Motor neuron (in vitro differentiated cells): ENCODE results near the gene TMEM120B. TPM values are rescaled to one million over a fixed set of nuclear protein-coding genes. Genes with fewer than 3 reads are reported as not detected.

ENCODE experiments used
- ATAC-seq, 8 experiments: fragments of 200-7000 bp; cut with Tn5 transposase; replicated peaks in 6 of 8; 2 replicates each; pipeline ENCODE4 v1.8.0; 2021; ENCODE audit warnings: mild to moderate bottlenecking in 8 of 8, moderate library complexity in 8 of 8
- H3K27ac ChIP-seq, 2 donors: fragments of 250-450 bp; sonication (Bioruptor Pico); 2 replicates each; pipeline ENCODE4 v1.9.0; 2021; ENCODE audit warnings: antibody characterized with exemption in 2 of 2, mild to moderate bottlenecking in 2 of 2, moderate library complexity in 1 of 2
- H3K4me1 ChIP-seq, 2 donors: fragments of 250-450 bp; sonication (Bioruptor Pico); replicated peaks in 1 of 2; 2 replicates each; pipeline ENCODE4 v1.6.1; 2021; ENCODE audit warnings: antibody characterized with exemption in 2 of 2, mild to moderate bottlenecking in 2 of 2, moderate library complexity in 1 of 2
- H3K4me3 ChIP-seq, 5 donors: fragments of 250-450 bp; sonication (Bioruptor Pico); 2 replicates each; pipeline ENCODE4 v1.9.0; 2021; ENCODE audit warnings: antibody characterized with exemption in 5 of 5, mild to moderate bottlenecking in 5 of 5, moderate library complexity in 4 of 5
- WGBS, 10 experiments: fragments of 450-650 bp; shearing (Covaris generic); methylation state at CpG; one replicate each; pipeline ENCODE4 v1.0.0; 2022; 5-methylcytosine and 5-hydroxymethylcytosine counted together
- in situ Hi-C, 9 experiments: fragments of 400-800 bp; cut with MboI; loops; one replicate each; pipeline ENCODE4 v1.15.0; 2021; ENCODE audit warnings: low sequenced_read_pairs in 9 of 9, low pct_unique_long_range_greater_than_20kb in 2 of 9; ENCODE audit not compliant: unreplicated experiment in 9 of 9
- total RNA-seq, 8 experiments: library from RNA; unstranded; fragments of 300-600 nt; gene quantifications; 2 replicates each; pipeline versions ENCODE4 v1.2.3 to v1.2.4, GENCODE V29; 2022

TMEM120B gene
- total RNA-seq, 8 experiments from 2014 or later: 4.9 to 13.4 (median 7.7) TPM

DNA sequence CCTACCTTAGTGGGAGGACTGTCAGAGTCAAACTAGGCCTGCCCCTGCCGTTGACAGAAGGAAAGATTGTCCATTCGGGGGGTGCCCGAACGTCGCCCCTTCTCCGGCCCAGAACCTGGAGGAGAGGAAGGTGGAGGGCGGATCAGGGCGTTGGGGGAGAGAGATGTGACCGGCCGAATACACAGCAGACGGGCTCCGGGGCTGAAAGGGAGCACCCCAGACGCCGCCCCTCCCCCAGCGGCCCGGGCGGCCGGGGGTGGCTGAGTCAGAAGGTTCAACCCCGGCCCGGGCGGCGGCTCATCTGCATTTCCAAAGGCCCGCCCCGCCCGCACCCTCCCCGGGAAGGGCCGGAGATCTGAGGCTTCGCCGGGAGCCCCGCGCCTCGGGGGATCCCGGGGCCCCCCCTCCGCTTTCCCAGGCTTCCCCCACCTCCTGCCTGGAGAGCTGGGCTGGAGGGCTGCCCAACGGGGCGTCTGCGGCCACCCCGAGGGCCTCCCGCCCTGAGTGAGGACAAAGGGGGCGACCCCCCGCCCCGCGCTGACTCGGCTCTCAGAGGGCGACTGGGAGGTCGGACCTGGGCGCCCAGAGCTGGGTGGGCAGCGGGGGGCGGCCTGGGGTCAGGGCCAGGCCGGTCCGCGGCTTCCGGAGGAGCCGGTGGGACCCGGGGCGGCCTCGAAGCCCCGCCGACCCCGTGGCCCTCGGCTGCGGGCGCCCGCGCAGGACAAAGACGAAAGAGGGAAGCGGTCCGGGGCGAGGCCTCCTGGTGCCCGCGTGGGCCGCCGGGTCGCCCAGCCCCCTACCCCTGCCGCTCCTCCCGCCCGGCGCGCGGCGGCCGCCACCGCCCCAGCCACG lies 87.5 kb downstream of the TMEM120B start:
- peak overlapping the region; percentile 54 to 92 (median 57) for H3K4me3 ChIP-seq
- H3K27ac ChIP-seq: peak overlapping the region; percentile 98 to 100
- in situ Hi-C loops: loop anchor here in 3 of 9 experiments (10.0 to 25.0 kb wide), 2 partner anchors 95 to 113 kb away; no protein-coding TSS in a partner anchor
- ATAC-seq: peak; percentile 20 to 46 (median 31)
- H3K4me1 ChIP-seq: peaks cover 33 to 34% of the 10 kb centered on the region in 2 donors
- WGBS, 10 experiments: 0% methylated on average over 1 of the region's 84 CpGs; no CpG with 5 or more reads in 9 of the 10 experiments

- H3K4me3 ChIP-seq: peak overlapping the region; percentile 54 to 92 (median 57)
- ATAC-seq: peak in 2 of 8 experiments; percentile 1
- peak overlapping the region; percentile 98 to 100 for H3K27ac ChIP-seq
- H3K4me1 ChIP-seq: peaks cover 26 to 31% of the 10 kb centered on the region in 2 donors
- 0 to 10% (median 0%) methylated on average over 1 to 15 of the region's 86 CpGs; no CpG with 5 or more reads in 4 of the 10 experiments for WGBS, 10 experiments
- in situ Hi-C loops: no loop called here
These were observed 88.4 kb downstream of the TMEM120B start for GRCh38 chr12:121800694-121801594.

DNA sequence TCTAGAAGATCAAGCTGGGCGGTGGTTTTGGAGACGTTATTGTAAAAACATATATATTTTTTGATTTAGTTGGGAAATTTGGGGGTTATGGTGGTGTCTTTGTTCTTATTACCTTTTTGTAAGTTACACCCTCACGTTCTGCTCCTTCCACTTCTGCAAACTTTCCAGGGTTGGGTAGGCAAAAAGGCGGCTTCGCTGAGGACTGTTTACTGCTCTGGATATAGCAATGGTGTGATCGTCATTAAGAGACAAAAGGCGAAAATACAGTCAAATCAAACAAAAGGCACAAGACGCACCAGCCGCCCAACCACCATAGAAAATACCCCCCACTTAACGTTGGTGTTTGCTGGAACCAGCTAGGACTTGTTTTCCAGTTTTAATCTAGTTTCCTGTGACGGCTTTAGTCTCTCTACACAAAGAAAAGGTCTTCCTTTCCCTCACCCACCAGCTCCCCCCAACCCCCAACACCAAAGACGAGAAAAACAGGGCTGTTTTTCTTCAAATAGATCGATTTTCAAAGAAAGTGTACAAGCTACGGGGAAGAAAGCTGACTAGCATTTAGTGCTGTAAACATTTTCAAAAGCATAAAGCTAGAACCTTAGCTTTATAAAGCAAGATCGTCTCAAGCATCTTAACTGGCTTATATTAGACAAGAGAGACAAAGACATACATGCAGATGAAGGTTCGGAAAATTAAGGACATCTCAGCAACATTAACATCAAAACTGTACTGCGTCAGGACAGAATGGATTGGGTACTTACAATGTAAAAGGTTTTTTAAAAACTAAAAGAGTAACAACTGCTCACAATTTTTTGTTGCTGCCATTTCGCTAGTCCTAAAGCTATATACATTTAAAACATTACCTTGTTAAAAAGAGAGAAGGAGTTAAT lies 89.3 kb downstream of the TMEM120B start:
- Histone ChIP-seq H3K27ac (peak overlapping the region; percentile 98 to 100), H3K4me3 (peak overlapping the region; percentile 54 to 92 (median 57)), H3K4me1 (peaks cover 20 to 25% of the 10 kb centered on the region in 2 donors)
- in situ Hi-C loops: no loop called here
- no peak for ATAC-seq
- WGBS, 10 experiments: 0 to 5% (median 1%) methylated on average over 4 to 17 of the region's 18 CpGs

DNA sequence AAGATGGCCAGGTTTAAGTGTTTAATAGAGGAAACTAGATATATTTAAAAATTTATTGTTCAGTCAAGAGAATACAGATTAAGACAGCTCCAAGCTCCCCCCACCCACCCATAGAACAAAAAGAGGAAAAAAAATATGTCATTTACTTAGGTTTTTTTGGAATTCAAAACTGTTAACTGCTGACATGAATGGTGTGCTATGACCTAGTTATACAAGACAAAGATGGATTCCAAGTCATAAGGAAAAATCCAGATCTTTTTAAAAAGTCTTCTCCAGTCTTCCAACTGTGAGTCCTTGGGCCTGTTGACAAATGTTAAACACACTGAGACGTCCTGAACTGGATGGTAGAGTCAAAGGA lies 89.9 kb downstream of the TMEM120B start:
- in situ Hi-C loops: no loop called here
- WGBS, 10 experiments: 0 to 9% (median 0%) methylated on average over 1 of the region's 1 CpG; no CpG with 5 or more reads in 1 of the 10 experiments
- Histone ChIP-seq H3K4me3 (peak overlapping the region; percentile 54 to 92 (median 57)), H3K27ac (peak overlapping the region; percentile 98 to 100), H3K4me1 (peaks cover 21 to 25% of the 10 kb centered on the region in 2 donors)
- no peak for ATAC-seq

DNA sequence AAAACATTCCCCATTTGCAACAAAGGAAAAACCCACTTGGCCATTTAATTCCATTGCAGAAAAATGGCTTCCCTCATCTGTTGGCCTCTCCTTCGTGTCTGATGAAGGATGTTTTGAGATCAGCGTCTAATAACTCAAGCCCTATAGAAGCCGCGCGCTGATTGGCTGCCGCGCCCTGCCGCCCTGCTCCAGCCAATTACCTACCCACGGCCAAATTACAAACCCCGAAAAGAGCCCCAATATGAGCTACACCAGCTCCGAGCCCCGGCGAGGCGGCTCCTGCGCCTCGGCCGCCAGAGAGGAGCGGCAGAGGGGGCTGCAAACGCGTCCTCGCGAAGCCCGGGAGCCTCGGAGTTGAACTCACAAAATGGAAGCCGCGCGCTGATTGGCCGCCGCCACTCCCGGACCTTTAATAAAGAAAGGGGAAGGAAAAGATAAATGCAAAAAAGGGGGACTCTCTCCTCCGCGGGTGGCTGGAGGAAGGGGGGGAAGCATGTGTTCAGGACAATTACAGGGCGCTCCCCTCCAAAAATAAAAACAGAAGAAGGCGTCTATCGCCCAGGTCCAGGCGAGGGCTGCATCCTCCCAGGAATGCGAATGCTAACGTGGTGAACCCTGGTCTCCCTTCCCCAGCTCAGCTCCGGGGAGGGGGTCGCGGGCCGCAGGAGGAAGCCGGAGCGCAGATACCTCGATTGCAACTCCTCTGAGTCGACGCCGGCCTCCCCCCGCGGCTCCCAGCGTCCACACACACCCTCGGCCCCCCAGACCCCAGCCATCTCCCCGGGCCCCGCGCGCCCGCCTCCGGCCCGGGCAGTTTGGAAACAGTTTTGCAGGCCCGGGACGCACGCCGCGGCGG lies 90.5 kb downstream of the TMEM120B start:
- 0 to 4% (median 1%) methylated on average over 1 to 24 of the region's 65 CpGs; no CpG with 5 or more reads in 3 of the 10 experiments for WGBS, 10 experiments
- peak; percentile 19 to 51 (median 34) for ATAC-seq
- Histone ChIP-seq H3K27ac (peak overlapping the region; percentile 98 to 100), H3K4me3 (peak overlapping the region; percentile 54 to 92 (median 57)), H3K4me1 (peaks cover 16 to 19% of the 10 kb centered on the region in 2 donors)
- in situ Hi-C loops: no loop called here

DNA sequence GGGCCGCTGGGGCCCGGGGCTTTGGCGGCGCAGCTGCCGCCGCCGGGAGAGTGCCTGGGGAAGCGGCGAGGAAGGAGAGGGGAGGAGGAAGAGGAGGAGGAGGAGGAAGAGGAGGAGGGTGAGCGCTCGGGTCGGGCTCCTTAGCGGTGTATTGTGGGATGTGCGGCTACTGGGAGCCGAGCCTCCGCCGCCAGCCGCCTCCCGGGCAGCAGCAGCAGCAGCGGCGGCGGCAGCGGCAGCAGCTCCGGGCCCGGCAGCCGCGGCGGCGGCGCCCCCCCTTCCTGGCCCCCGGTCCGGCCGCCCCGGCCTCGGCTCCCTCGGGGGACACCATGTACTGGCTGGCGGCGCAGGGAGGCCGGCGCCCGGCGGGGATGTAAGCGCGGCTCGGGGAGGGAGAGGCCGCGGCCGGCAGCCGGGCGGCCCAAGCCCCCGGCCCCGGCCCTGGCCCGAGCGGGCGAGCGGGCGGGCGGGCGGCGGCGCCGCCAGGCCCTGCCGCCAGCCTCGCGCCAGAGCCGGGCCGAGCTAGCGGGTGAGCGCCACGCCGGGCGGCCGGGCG lies 91.4 kb downstream of the TMEM120B start, which contains the start of gene SETD1B:
Gene SETD1B, plus strand, starts transcription at position 149 of the 556 bp plus-strand sequence. CDS start 729 bp downstream, outside the sequence.
- WGBS, 10 experiments: no CpG with 5 or more reads among the region's 74 CpGs
- in situ Hi-C loops: no loop called here
- ATAC-seq: peak in 3 of 8 experiments; percentile 0

DNA sequence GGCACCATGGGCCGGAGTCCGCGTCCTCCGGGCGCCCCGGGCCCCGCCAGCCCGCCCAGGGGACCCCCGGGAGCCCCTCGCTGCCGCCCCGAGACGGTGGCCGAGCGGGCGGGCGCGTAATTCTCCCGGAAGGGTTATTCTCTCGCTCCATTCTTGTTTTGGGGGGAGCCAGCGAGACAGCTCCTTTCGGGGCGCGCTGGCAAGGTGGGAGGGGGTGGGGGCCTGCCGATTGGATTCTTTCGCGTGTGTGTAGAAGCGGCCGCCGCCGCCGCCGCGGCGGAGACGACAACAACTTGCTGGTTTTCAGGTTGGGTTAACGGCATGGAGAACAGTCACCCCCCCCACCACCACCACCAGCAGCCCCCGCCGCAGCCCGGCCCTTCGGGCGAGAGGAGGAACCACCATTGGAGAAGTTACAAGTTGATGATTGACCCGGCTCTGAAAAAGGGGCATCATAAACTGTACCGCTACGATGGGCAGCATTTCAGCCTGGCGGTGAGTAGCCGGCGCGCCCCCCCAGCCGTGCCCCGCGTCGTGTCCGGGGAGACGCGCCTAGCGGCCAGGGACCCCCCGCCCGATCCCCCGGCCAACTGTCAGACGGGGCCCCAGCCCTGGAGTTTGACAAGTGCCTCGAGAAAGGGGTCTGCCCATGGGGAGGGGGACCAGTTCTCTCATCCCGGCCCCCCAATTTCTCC lies 92.0 kb downstream of the TMEM120B start:
- in situ Hi-C loops: no loop called here
- Histone ChIP-seq H3K4me3 (peak overlapping the region; percentile 54 to 92 (median 57)), H3K4me1 (peaks cover 7% of the 10 kb centered on the region in 2 donors), H3K27ac (peak overlapping the region; percentile 98 to 100)
- ATAC-seq: no peak
- WGBS, 10 experiments: 0% methylated on average over 5 of the region's 63 CpGs; no CpG with 5 or more reads in 9 of the 10 experiments

More for the DNA sequence above, 91.4 kb downstream of the TMEM120B start, which contains the start of gene SETD1B:
- Histone ChIP-seq H3K4me3 (peak within 1 kb of the TSS; percentile 54 to 92 (median 57)), H3K4me1 (peaks cover 8 to 11% of the 10 kb centered on the region in 2 donors), H3K27ac (peak within 1 kb of the TSS; percentile 98 to 100)

DNA sequence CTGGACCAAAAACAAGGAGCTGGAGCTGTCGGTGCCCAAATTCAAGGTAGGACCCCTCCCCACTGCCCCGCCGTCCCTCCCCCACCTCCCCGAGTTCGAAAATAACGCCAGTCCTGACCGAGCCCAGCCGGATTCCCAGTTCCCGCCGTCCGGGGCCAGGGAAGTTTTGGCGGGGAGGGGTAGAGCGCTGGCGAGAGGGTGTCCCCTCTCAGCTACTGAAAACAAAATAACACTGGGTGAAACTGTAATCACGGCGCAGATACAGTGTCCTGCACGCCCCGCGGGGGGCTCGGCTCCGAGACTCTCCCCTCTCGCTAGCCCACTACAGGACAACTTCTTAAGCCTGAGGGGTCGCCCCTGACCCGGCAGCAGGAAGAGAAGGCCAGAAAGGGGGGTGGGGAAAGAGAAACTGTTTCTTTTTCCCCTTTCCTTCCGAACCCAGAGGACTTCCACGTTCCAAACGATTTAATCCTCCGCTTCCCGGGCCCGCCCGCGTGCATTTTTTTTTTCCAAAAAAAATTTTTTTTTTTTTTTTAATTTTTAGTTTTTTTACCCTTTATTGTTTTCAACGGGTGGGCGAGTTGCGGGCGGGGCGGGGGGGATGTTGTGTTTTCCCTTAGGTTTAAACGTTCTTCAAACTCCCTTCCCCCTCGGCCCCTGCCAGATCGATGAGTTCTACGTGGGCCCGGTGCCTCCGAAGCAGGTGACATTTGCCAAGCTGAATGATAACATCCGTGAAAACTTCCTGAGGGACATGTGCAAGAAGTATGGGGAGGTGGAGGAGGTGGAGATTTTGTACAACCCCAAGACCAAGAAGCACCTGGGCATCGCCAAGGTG lies 92.8 kb downstream of the TMEM120B start:
- peak overlapping the region; percentile 98 to 100 for H3K27ac ChIP-seq
- peaks cover 7% of the 10 kb centered on the region in 2 donors for H3K4me1 ChIP-seq
- no peak for ATAC-seq
- in situ Hi-C loops: no loop called here
- peak overlapping the region; percentile 54 to 92 (median 57) for H3K4me3 ChIP-seq
- WGBS, 10 experiments: 0 to 5% (median 0%) methylated on average over 1 to 28 of the region's 45 CpGs; no CpG with 5 or more reads in 2 of the 10 experiments

DNA sequence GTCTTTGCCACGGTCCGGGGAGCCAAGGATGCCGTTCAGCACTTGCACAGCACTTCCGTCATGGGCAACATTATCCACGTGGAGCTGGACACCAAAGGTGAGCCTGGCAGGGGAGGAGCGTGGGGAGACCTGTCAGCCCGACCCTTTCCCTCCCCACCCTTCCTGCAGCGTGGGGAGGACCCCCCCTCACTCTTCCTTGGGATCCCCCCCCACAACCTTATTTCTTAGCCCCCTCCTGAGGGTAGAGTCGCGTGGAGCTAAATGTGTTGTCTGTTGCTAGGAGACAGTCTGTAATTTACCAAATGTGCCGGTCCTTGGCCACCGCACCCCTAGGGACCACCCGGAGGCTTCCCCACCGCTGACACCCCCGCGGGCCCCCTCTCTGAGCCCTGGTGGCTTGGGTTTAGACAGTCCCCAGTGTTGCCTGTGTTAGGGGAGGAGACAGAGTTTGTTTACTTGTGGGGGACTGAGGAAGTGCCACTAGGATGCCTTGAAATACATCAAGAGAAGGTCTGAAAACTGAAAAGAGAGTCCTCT lies 93.5 kb downstream of the TMEM120B start:
- WGBS, 10 experiments: 0% methylated on average over 2 of the region's 16 CpGs; no CpG with 5 or more reads in 9 of the 10 experiments
- in situ Hi-C loops: no loop called here
- Histone ChIP-seq H3K4me3 (peak overlapping the region; percentile 54 to 92 (median 57)), H3K4me1 (peaks cover 8 to 13% of the 10 kb centered on the region in 2 donors), H3K27ac (peak overlapping the region; percentile 59 to 100)
- peak in 1 of 8 experiments; percentile 2 for ATAC-seq
